GM12878 (cell line): ENCODE measurements around the gene MISFA. TPM values are rescaled to one million over a fixed set of nuclear protein-coding genes. Genes with fewer than 3 reads are reported as not detected.

Experiments
- ATAC-seq: fragments of 200-7000 bp; cut with Tn5 transposase; 3 replicates; pipeline ENCODE4 v1.9.1; 2020; ENCODE audit warnings: mild to moderate bottlenecking, moderate library complexity
- BruUV-seq: library from RNA; stranded (reverse); fragments of 400-500 nt; replicated peaks from 2 replicates; lab custom pipeline; 2021; lab: Mats Ljungman, UMichigan
- CTCF ChIA-PET: fragments of 300-600 bp; sonication (Branson Sonifier 250); formaldehyde crosslinking; extraction: SDS; loops from one replicate; lab custom pipeline; 2021; ENCODE audit warnings: inconsistent platforms; lab: Yijun Ruan, JAX
- POLR2A ChIA-PET: fragments of 350-600 bp; formaldehyde crosslinking; extraction: SDS; loops from one replicate; lab custom pipeline; 2021; ENCODE audit warnings: inconsistent platforms; lab: Charles Lee
- RAD21 ChIA-PET: fragments of 300-600 bp; sonication (Branson Sonifier 250); formaldehyde crosslinking; loops from one replicate; lab custom pipeline; 2023; ENCODE audit warnings: antibody characterized with exemption; ENCODE audit not compliant: unreplicated experiment; lab: Charles Lee
- SMC1A ChIA-PET: fragments of 300-600 bp; sonication (Branson Sonifier 250); formaldehyde crosslinking; loops from one replicate; lab custom pipeline; 2023; ENCODE audit not compliant: unreplicated experiment, uncharacterized antibody; lab: Charles Lee
- DNase-seq: peaks from one replicate; pipeline ENCODE4 v3.0.0-alpha.2; 2011; ENCODE audit warnings: low read depth, low spot score
- FAIRE-seq: peaks from 3 replicates; lab custom pipeline; 2011; peaks lifted over from hg19 to GRCh38; lab: Jason Lieb, UNC
- H2AFZ ChIP-seq: 2 replicates; pipeline ENCODE4 v1.6.0; 2011; ENCODE audit warnings: low read depth, low read length, control low read depth; ENCODE audit not compliant: control insufficient read depth
- H3K27ac ChIP-seq: 2 replicates; pipeline ENCODE4 v1.5.1; 2011; ENCODE audit warnings: control low read depth; ENCODE audit not compliant: control insufficient read depth, insufficient read depth
- H3K27me3 ChIP-seq, 2 experiments: replicated peaks in 1 of 2; 2 replicates each; pipeline versions ENCODE4 v1.6.0 to v1.6.1; 2011; ENCODE audit warnings: low read length in 1 of 2; ENCODE audit not compliant: control insufficient read depth in 2 of 2, insufficient read depth in 2 of 2
- H3K36me3 ChIP-seq, 2 experiments: 2 replicates each; pipeline ENCODE4 v1.5.1; 2011; ENCODE audit warnings: low read length in 1 of 2; ENCODE audit not compliant: control insufficient read depth in 2 of 2, insufficient read depth in 2 of 2
- H3K4me1 ChIP-seq: 2 replicates; pipeline ENCODE4 v1.6.1; 2011; ENCODE audit warnings: mild to moderate bottlenecking, low read length, moderate library complexity, mixed read lengths; ENCODE audit not compliant: control insufficient read depth, insufficient read depth
- H3K4me2 ChIP-seq: 2 replicates; pipeline ENCODE4 v1.6.0; 2011; ENCODE audit warnings: control low read depth; ENCODE audit not compliant: control insufficient read depth, insufficient read depth
- H3K4me3 ChIP-seq: fragments of 200-600 bp; sonication (generic); 2 replicates; pipeline ENCODE4 v1.5.1; 2016
- H3K79me2 ChIP-seq: 2 replicates; pipeline ENCODE4 v1.6.0; 2011; ENCODE audit warnings: low read length; ENCODE audit not compliant: control insufficient read depth, insufficient read depth
- H3K9ac ChIP-seq: 2 replicates; pipeline ENCODE4 v1.8.0; 2011; ENCODE audit warnings: low read length, control low read depth, mixed read lengths; ENCODE audit not compliant: control insufficient read depth, insufficient read depth
- H3K9me3 ChIP-seq: replicated peaks from 3 replicates; pipeline ENCODE4 v1.5.1; 2011; ENCODE audit warnings: mild to moderate bottlenecking, low read length; ENCODE audit not compliant: control insufficient read depth, insufficient read depth
- H4K20me1 ChIP-seq: 2 replicates; pipeline ENCODE4 v1.6.0; 2011; ENCODE audit not compliant: control insufficient read depth, insufficient read depth
- ATF3 ChIP-seq: IDR thresholded peaks from 2 replicates; pipeline ENCODE4 v1.6.1; 2011; ENCODE audit warnings: low read depth, mild to moderate bottlenecking, low read length, moderate library complexity, borderline replicate concordance; ENCODE audit errors: extremely low read depth
- CBX3 ChIP-seq: fragments of 200-600 bp; sonication (generic); IDR thresholded peaks from 2 replicates; pipeline ENCODE4 v1.6.1; 2016; ENCODE audit warnings: low read depth, borderline replicate concordance
- GABPA ChIP-seq: IDR thresholded peaks from 2 replicates; pipeline ENCODE4 v1.6.1; 2014; ENCODE audit warnings: antibody characterized with exemption, low read depth, mild to moderate bottlenecking, inconsistent platforms
- LARP7 ChIP-seq: fragments of 450-650 bp; IDR thresholded peaks from 2 replicates; pipeline ENCODE4 v1.6.1; 2017; ENCODE audit warnings: mild to moderate bottlenecking
- MXI1 ChIP-seq: fragments of 150-350 bp; IDR thresholded peaks from 2 replicates; pipeline ENCODE4 v1.6.1; 2011; ENCODE audit warnings: low read depth, mild to moderate bottlenecking, inconsistent platforms, low read length, improper control_type of control experiment
- RAD51 ChIP-seq: fragments of 450-650 bp; IDR thresholded peaks from 2 replicates; pipeline ENCODE4 v1.6.1; 2016; ENCODE audit warnings: moderate library complexity, mild to moderate bottlenecking, inconsistent platforms
- RB1 ChIP-seq: fragments of 450-650 bp; formaldehyde crosslinking; IDR thresholded peaks from 2 replicates; pipeline ENCODE4 v1.6.1; 2017; ENCODE audit warnings: mild to moderate bottlenecking, borderline replicate concordance
- SIN3A ChIP-seq: IDR thresholded peaks from 2 replicates; pipeline ENCODE4 v1.6.1; 2012; ENCODE audit warnings: low read depth, low read length, improper control_type of control experiment
- WGBS: methylation state at CpG from one replicate; pipeline ENCODE4 v1.1.6; 2016; ENCODE audit warnings: low lambda C conversion rate; ENCODE audit not compliant: insufficient replicate concordance, insufficient coverage; ENCODE audit errors: missing lambda C conversion rate; 5-methylcytosine and 5-hydroxymethylcytosine counted together
- in situ Hi-C: fragments of 300-500 bp; cut with MboI; formaldehyde crosslinking; loops from 9 replicates; pipeline ENCODE4 v1.14.3; 2018; ENCODE audit warnings: mixed read lengths
- intact Hi-C: fragments of 100-400 bp; cut with micrococcal nuclease; formaldehyde crosslinking; loops from one replicate; pipeline ENCODE4 v1.14.2; 2022; ENCODE audit not compliant: unreplicated experiment
- polyA plus RNA-seq, 11 experiments: library from polyadenylated mRNA; depleted of rRNA in 4 of 11; unstranded in 6 of 11; stranded (reverse) in 5 of 11; fragments of >200 nt; fragmentation: Nextera tagmentation in 4 of 11; fragmentation: Illumina TruSeq in 1 of 11; extraction: Ambion mirVana in 4 of 11; extraction: Trizol in 1 of 11; gene quantifications; 1 replicate in 1 of 11; 2 replicates in 10 of 11; pipeline versions ENCODE4 v1.2.1 to v1.2.3, GENCODE V29; 2011 to 2016; ENCODE audit warnings: inconsistent platforms in 2 of 11, missing spikeins in 2 of 11, low read depth in 1 of 11
- total RNA-seq, 4 experiments: library from RNA; depleted of rRNA in 3 of 4; stranded (reverse); fragments of >200 nt in 3 of 4; fragmentation: Illumina TruSeq in 1 of 4; extraction: Trizol in 1 of 4; gene quantifications; 2 replicates each; pipeline versions ENCODE4 v1.2.1 to v1.2.3, GENCODE V29; 2013 to 2021

Gene MISFA
- total and polyA plus RNA-seq, 10 of the 15 experiments (the other 5 are each of a cell fraction or from before 2014, with no cell fraction given) = 0.88 to 4.6 (median 2.3) TPM; not detected in 1

- no peak overlapping the region for H3K4me2 ChIP-seq
- no peak overlapping the region for H3K27ac ChIP-seq
- RAD21 ChIA-PET = no interaction called here
- 0 out of 2 replicates have a peak, but pooled peaks cover 2% of the 10 kb centered on the region for H4K20me1 ChIP-seq
- CTCF ChIA-PET = no interaction called here
- SMC1A ChIA-PET = interaction anchor here (0.6 to 13.9 kb wide), 3 partner anchors 19 to 71 kb away, joined by 3 to 188 read pairs (median 4); partner anchors contain the start of gene SPTY2D1
- WGBS = 96% methylated on average over 4 of the region's 4 CpGs
- H3K9ac ChIP-seq = no peak overlapping the region
- no peak for TF ChIP-seq RB1
- TF ChIP-seq RAD51 = no peak
- BruUV-seq = no TSS peak
- peaks cover 15 to 33% of the 10 kb centered on the region in 2 experiments for H3K36me3 ChIP-seq
- intact Hi-C loops (no loop called here), in situ Hi-C loops (no loop called here)
- no peak overlapping the region for H2AFZ ChIP-seq
- DNase-seq (no peak), ATAC-seq (no peak), FAIRE-seq (no peak)
- H3K79me2 ChIP-seq = peaks cover 6% of the 10 kb centered on the region
- H3K4me1 ChIP-seq = peaks cover 22% of the 10 kb centered on the region
- H3K9me3 ChIP-seq = no peaks in the 10 kb centered on the region
- H3K27me3 ChIP-seq = no peaks in the 10 kb centered on the region
- no peak overlapping the region for H3K4me3 ChIP-seq
- POLR2A ChIA-PET = no interaction called here
Observed at GRCh38 chr11:18612394-18612793, 12.8 kb downstream of the MISFA start.

- CTCF ChIA-PET = no interaction called here
Observed at GRCh38 chr11:18614667-18615066, 15.1 kb downstream of the MISFA start.

More at GRCh38 chr11:18614667-18615066, 15.1 kb downstream of the MISFA start:
- Histone ChIP-seq H3K36me3 (peaks cover 15 to 24% of the 10 kb centered on the region in 2 experiments), H3K27ac (no peak overlapping the region), H3K4me1 (peaks cover 33% of the 10 kb centered on the region), H3K9ac (no peak overlapping the region), H3K79me2 (peaks cover 22% of the 10 kb centered on the region), H2AFZ (no peak overlapping the region), H3K4me3 (no peak overlapping the region), H3K27me3 (no peaks in the 10 kb centered on the region), H4K20me1 (0 out of 2 replicates have a peak, but pooled peaks cover 2% of the 10 kb centered on the region), H3K4me2 (no peak overlapping the region), H3K9me3 (no peaks in the 10 kb centered on the region)
- intact Hi-C loops = no loop called here
- WGBS = 100% methylated on average over 10 of the region's 10 CpGs
- in situ Hi-C loops = no loop called here
- ChIA-PET RAD21 (interaction anchor here (6.7 kb wide), 1 partner anchor 18 kb away, joined by 77 read pairs; the partner anchor contains the start of gene SPTY2D1), POLR2A (interaction anchor here (0.5 to 2.4 kb wide), 3 partner anchors 12 to 65 kb away, joined by 4 to 28 read pairs (median 7); partner anchors contain the start of gene SPTY2D1), SMC1A (interaction anchor here (1.1 to 13.9 kb wide), 3 partner anchors 18 to 74 kb away, joined by 3 to 188 read pairs (median 19); partner anchors contain the start of genes SPTY2D1 and UEVLD)
- BruUV-seq = no TSS peak
- no peak for TF ChIP-seq GABPA
- no peak for TF ChIP-seq MXI1
- TF ChIP-seq SIN3A = no peak
- no peak for TF ChIP-seq LARP7
- TF ChIP-seq ATF3 = no peak
- TF ChIP-seq CBX3 = no peak
- DNase-seq (no peak), ATAC-seq (no peak), FAIRE-seq (no peak)
